HG02973 (cell line): ENCODE data around the gene PPP1R37.
A peak's percentile ranks its signal among the peaks of the same experiment; 100 is the strongest.

Source experiments
- ATAC-seq: cut with Tn5 transposase; IDR thresholded peaks from one replicate; pipeline ENCODE4 v1.9.1; 2021; ENCODE audit warnings: moderate library complexity; ENCODE audit not compliant: unreplicated experiment

Gene PPP1R37

GRCh38 chr19:45135176-45135885 lies 42.4 kb downstream of the PPP1R37 start:
- no peak for ATAC-seq

- ATAC-seq, result no peak
These were observed 43.7 kb downstream of the PPP1R37 start for GRCh38 chr19:45136507-45137178.

GRCh38 chr19:45137179-45137761 lies 44.3 kb downstream of the PPP1R37 start:
- ATAC-seq, result peak; percentile 71

- no peak for ATAC-seq
These were observed 45.3 kb downstream of the PPP1R37 start for GRCh38 chr19:45138303-45138751.

- no peak for ATAC-seq
These were observed 46.5 kb downstream of the PPP1R37 start for GRCh38 chr19:45139286-45140143.

GRCh38 chr19:45140144-45140503 lies 47.1 kb downstream of the PPP1R37 start:
- ATAC-seq, result no peak

GRCh38 chr19:45140533-45140932 lies 47.6 kb downstream of the PPP1R37 start:
- ATAC-seq, result no peak

- ATAC-seq, result no peak
These were observed 48.4 kb downstream of the PPP1R37 start for GRCh38 chr19:45141203-45141900.

- no peak for ATAC-seq
These were observed 49.2 kb downstream of the PPP1R37 start for GRCh38 chr19:45142016-45142725.

- ATAC-seq, result no peak
These were observed 49.7 kb downstream of the PPP1R37 start for GRCh38 chr19:45142726-45143110.

GRCh38 chr19:45144431-45145269 lies 51.7 kb downstream of the PPP1R37 start:
- no peak for ATAC-seq

GRCh38 chr19:45145270-45146189 lies 52.6 kb downstream of the PPP1R37 start:
- ATAC-seq, result no peak

- no peak for ATAC-seq
These were observed 53.3 kb downstream of the PPP1R37 start for GRCh38 chr19:45146251-45146650.

- ATAC-seq, result no peak
These were observed 53.8 kb downstream of the PPP1R37 start for GRCh38 chr19:45146741-45147205.

GRCh38 chr19:45147835-45148676 lies 55.1 kb downstream of the PPP1R37 start:
- no peak for ATAC-seq

- no peak for ATAC-seq
These were observed 56.1 kb downstream of the PPP1R37 start for GRCh38 chr19:45149129-45149528.

- no peak for ATAC-seq
These were observed 57.2 kb downstream of the PPP1R37 start for GRCh38 chr19:45150180-45150579.
